IPS DF 4.7 (cell line): ENCODE data around the gene IARS2.
"Not testable (repeated sequence)": the region's sequence is repeated elsewhere in the genome, so short reads cannot be mapped to it uniquely, and the experiment has no call there.

Source experiments
- DNase-seq: peaks from one replicate; pipeline ENCODE4 v3.0.0-alpha.2; 2013; ENCODE audit warnings: low spot score; ENCODE audit errors: extremely low read depth

The IARS2 gene

GRCh38 chr1:220164517-220164916 lies 70.6 kb downstream of the IARS2 start:
- DNase-seq: no peak

GRCh38 chr1:220166853-220167252 lies 72.9 kb downstream of the IARS2 start:
- DNase-seq: no peak

GRCh38 chr1:220169887-220170286 lies 76.0 kb downstream of the IARS2 start:
- not testable (repeated sequence) for DNase-seq

- DNase-seq: no peak
Measured at GRCh38 chr1:220170836-220171526, 77.0 kb downstream of the IARS2 start.

GRCh38 chr1:220176540-220176939 lies 82.6 kb downstream of the IARS2 start:
- no peak for DNase-seq

- DNase-seq: no peak
Measured at GRCh38 chr1:220182111-220182510, 88.2 kb downstream of the IARS2 start.

- DNase-seq: no peak
Measured at GRCh38 chr1:220182656-220183055, 88.7 kb downstream of the IARS2 start.

GRCh38 chr1:220184506-220184905 lies 90.6 kb downstream of the IARS2 start:
- no peak for DNase-seq

GRCh38 chr1:220186752-220187151 lies 92.8 kb downstream of the IARS2 start:
- DNase-seq: no peak

GRCh38 chr1:220188538-220188937 lies 94.6 kb downstream of the IARS2 start:
- DNase-seq: no peak

GRCh38 chr1:220189750-220190347 lies 95.9 kb downstream of the IARS2 start:
- DNase-seq: no peak

- DNase-seq: no peak
Measured at GRCh38 chr1:220195701-220196100, 101.8 kb downstream of the IARS2 start.
